ENCODE results near the gene TJP1.

- TF ChIP-seq CTCF (IDR thresholded peaks at IDR 0.05) (no peak), POLR2A (IDR thresholded peaks at IDR 0.05) (no peak)
Measured at GRCh38 chr15:29854413-29854812, 32.1 kb upstream of the TJP1 start.
